ENCODE measurements around the gene WWTR1.

The WWTR1 gene

DNA sequence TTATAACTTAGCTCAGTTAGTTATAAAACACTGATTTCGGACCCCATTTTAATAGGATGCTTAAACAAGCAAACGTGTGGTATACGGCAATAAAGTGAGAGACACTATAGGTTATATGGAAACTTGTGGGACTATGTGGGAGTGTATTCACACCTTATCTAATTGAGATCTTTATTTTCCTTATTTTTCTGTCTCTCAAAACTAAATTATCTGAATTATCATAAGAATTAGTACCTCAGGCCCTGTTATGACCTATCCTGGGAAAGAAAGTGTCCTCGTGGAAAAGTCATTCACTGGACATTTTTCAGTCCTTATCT is 14.4 kb downstream of the WWTR1 start:
- H3K36me3 ChIP-seq (ENCODE audit: control insufficient read depth in 5 of 5, insufficient read depth in 5 of 5, low read length in 5 of 5) = no peaks in the 10 kb centered on the region
- H3K27me3 ChIP-seq (ENCODE audit: control insufficient read depth in 5 of 5, insufficient read depth in 4 of 5, low read length in 5 of 5) = no peaks in the 10 kb centered on the region
- no peak overlapping the region for H3K9ac ChIP-seq (ENCODE audit: low read length in 5 of 5)
- peaks cover 0 to 15% (median 11%) of the 10 kb centered on the region in 5 donors for H3K4me1 ChIP-seq (ENCODE audit: control insufficient read depth in 5 of 5, insufficient read depth in 5 of 5, low read length in 5 of 5)
- H3K9me3 ChIP-seq (ENCODE audit: control insufficient read depth in 5 of 5, low read length in 5 of 5) = no peaks in the 10 kb centered on the region
- no peak overlapping the region for H3K27ac ChIP-seq (ENCODE audit: low read depth, low read length)
- no peak overlapping the region for H3K4me3 ChIP-seq (ENCODE audit: low read depth in 1 of 5, low read length in 5 of 5)

- H3K9ac ChIP-seq (ENCODE audit: low read length in 5 of 5) = no peak overlapping the region
- peaks cover 0 to 12% (median 11%) of the 10 kb centered on the region in 5 donors for H3K4me1 ChIP-seq (ENCODE audit: control insufficient read depth in 5 of 5, insufficient read depth in 5 of 5, low read length in 5 of 5)
- H3K27me3 ChIP-seq (ENCODE audit: control insufficient read depth in 5 of 5, insufficient read depth in 4 of 5, low read length in 5 of 5) = no peaks in the 10 kb centered on the region
- no peak overlapping the region for H3K4me3 ChIP-seq (ENCODE audit: low read depth in 1 of 5, low read length in 5 of 5)
- H3K9me3 ChIP-seq (ENCODE audit: control insufficient read depth in 5 of 5, low read length in 5 of 5) = no peaks in the 10 kb centered on the region
- no peak overlapping the region for H3K27ac ChIP-seq (ENCODE audit: low read depth, low read length)
- H3K36me3 ChIP-seq (ENCODE audit: control insufficient read depth in 5 of 5, insufficient read depth in 5 of 5, low read length in 5 of 5) = no peaks in the 10 kb centered on the region
Measured at GRCh38 chr3:149640976-149641728, 16.7 kb downstream of the WWTR1 start.

- Histone ChIP-seq H3K9ac (ENCODE audit: low read length in 5 of 5) (peak overlapping the region in 3 of 5 donors; percentile 39 to 57 (median 52)), H3K4me1 (ENCODE audit: control insufficient read depth in 5 of 5, insufficient read depth in 5 of 5, low read length in 5 of 5) (peaks cover 2 to 23% (median 20%) of the 10 kb centered on the region in 5 donors), H3K4me3 (ENCODE audit: low read depth in 1 of 5, low read length in 5 of 5) (peak overlapping the region; percentile 45 to 64 (median 51)), H3K36me3 (ENCODE audit: control insufficient read depth in 5 of 5, insufficient read depth in 5 of 5, low read length in 5 of 5) (no peaks in the 10 kb centered on the region), H3K27me3 (ENCODE audit: control insufficient read depth in 5 of 5, insufficient read depth in 4 of 5, low read length in 5 of 5) (no peaks in the 10 kb centered on the region), H3K9me3 (ENCODE audit: control insufficient read depth in 5 of 5, low read length in 5 of 5) (no peaks in the 10 kb centered on the region), H3K27ac (ENCODE audit: low read depth, low read length) (no peak overlapping the region)
Measured at GRCh38 chr3:149639093-149639486, 18.7 kb downstream of the WWTR1 start.

GRCh38 chr3:149638228-149639092 is 19.4 kb downstream of the WWTR1 start:
- H3K9ac ChIP-seq (ENCODE audit: low read length in 5 of 5) = peak overlapping the region in 4 of 5 donors; percentile 32 to 57 (median 46)

GRCh38 chr3:149635396-149635795 is 22.4 kb downstream of the WWTR1 start:
- Histone ChIP-seq H3K36me3 (ENCODE audit: control insufficient read depth in 5 of 5, insufficient read depth in 5 of 5, low read length in 5 of 5) (peaks cover 0 to 2% (median 0%) of the 10 kb centered on the region in 5 donors), H3K27ac (ENCODE audit: low read depth, low read length) (no peak overlapping the region), H3K4me1 (ENCODE audit: control insufficient read depth in 5 of 5, insufficient read depth in 5 of 5, low read length in 5 of 5) (peaks cover 2 to 30% (median 20%) of the 10 kb centered on the region in 5 donors), H3K9ac (ENCODE audit: low read length in 5 of 5) (no peak overlapping the region), H3K27me3 (ENCODE audit: control insufficient read depth in 5 of 5, insufficient read depth in 4 of 5, low read length in 5 of 5) (no peaks in the 10 kb centered on the region), H3K9me3 (ENCODE audit: control insufficient read depth in 5 of 5, low read length in 5 of 5) (no peaks in the 10 kb centered on the region), H3K4me3 (ENCODE audit: low read depth in 1 of 5, low read length in 5 of 5) (no peak overlapping the region)

More at GRCh38 chr3:149638228-149639092, 19.4 kb downstream of the WWTR1 start:
- H3K4me3 ChIP-seq (ENCODE audit: low read depth in 1 of 5, low read length in 5 of 5) = peak overlapping the region; percentile 45 to 64 (median 51)
- peaks cover 0 to under 1% (median 0%) of the 10 kb centered on the region in 5 donors for H3K36me3 ChIP-seq (ENCODE audit: control insufficient read depth in 5 of 5, insufficient read depth in 5 of 5, low read length in 5 of 5)
- H3K9me3 ChIP-seq (ENCODE audit: control insufficient read depth in 5 of 5, low read length in 5 of 5) = no peaks in the 10 kb centered on the region
- no peak overlapping the region for H3K27ac ChIP-seq (ENCODE audit: low read depth, low read length)
- no peaks in the 10 kb centered on the region for H3K27me3 ChIP-seq (ENCODE audit: control insufficient read depth in 5 of 5, insufficient read depth in 4 of 5, low read length in 5 of 5)
- H3K4me1 ChIP-seq (ENCODE audit: control insufficient read depth in 5 of 5, insufficient read depth in 5 of 5, low read length in 5 of 5) = peaks cover 2 to 28% (median 20%) of the 10 kb centered on the region in 5 donors

- Histone ChIP-seq H3K27me3 (ENCODE audit: control insufficient read depth in 5 of 5, insufficient read depth in 4 of 5, low read length in 5 of 5) (no peaks in the 10 kb centered on the region), H3K4me1 (ENCODE audit: control insufficient read depth in 5 of 5, insufficient read depth in 5 of 5, low read length in 5 of 5) (peaks cover 2 to 30% (median 20%) of the 10 kb centered on the region in 5 donors), H3K36me3 (ENCODE audit: control insufficient read depth in 5 of 5, insufficient read depth in 5 of 5, low read length in 5 of 5) (peaks cover 0 to 2% (median 0%) of the 10 kb centered on the region in 5 donors)
Measured at GRCh38 chr3:149634573-149634972, 23.3 kb downstream of the WWTR1 start.

DNA sequence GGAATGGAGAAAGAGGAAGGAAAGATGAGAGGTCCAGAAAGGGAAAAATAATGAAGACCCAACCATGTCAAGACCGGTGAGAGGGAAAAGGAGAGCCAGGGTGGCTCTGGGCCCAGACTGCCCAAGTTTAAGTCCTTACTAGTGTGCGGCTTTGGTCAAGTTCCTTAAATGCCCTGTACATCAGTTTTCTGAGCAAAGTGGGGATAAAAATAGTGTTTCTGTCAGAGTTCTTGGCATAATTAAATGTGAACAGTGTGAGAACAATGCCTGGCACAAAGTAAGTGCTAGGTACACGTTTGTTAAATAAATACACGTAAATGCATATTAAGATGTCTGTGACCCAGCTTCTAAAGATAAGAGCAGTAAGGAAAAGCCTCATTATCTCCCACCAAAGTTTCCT is 23.8 kb downstream of the WWTR1 start:
- Histone ChIP-seq H3K4me3 (ENCODE audit: low read depth in 1 of 5, low read length in 5 of 5) (no peak overlapping the region), H3K36me3 (ENCODE audit: control insufficient read depth in 5 of 5, insufficient read depth in 5 of 5, low read length in 5 of 5) (peaks cover 0 to 2% (median 0%) of the 10 kb centered on the region in 5 donors), H3K9me3 (ENCODE audit: control insufficient read depth in 5 of 5, low read length in 5 of 5) (no peaks in the 10 kb centered on the region), H3K9ac (ENCODE audit: low read length in 5 of 5) (peak overlapping the region in 1 of 5 donors; percentile 4), H3K27ac (ENCODE audit: low read depth, low read length) (no peak overlapping the region), H3K4me1 (ENCODE audit: control insufficient read depth in 5 of 5, insufficient read depth in 5 of 5, low read length in 5 of 5) (peaks cover 2 to 29% (median 19%) of the 10 kb centered on the region in 5 donors), H3K27me3 (ENCODE audit: control insufficient read depth in 5 of 5, insufficient read depth in 4 of 5, low read length in 5 of 5) (no peaks in the 10 kb centered on the region)

More at GRCh38 chr3:149634573-149634972, 23.3 kb downstream of the WWTR1 start:
- H3K27ac ChIP-seq (ENCODE audit: low read depth, low read length) = no peak overlapping the region
- H3K4me3 ChIP-seq (ENCODE audit: low read depth in 1 of 5, low read length in 5 of 5) = no peak overlapping the region
- H3K9ac ChIP-seq (ENCODE audit: low read length in 5 of 5) = peak overlapping the region in 1 of 5 donors; percentile 4
- H3K9me3 ChIP-seq (ENCODE audit: control insufficient read depth in 5 of 5, low read length in 5 of 5) = no peaks in the 10 kb centered on the region

DNA sequence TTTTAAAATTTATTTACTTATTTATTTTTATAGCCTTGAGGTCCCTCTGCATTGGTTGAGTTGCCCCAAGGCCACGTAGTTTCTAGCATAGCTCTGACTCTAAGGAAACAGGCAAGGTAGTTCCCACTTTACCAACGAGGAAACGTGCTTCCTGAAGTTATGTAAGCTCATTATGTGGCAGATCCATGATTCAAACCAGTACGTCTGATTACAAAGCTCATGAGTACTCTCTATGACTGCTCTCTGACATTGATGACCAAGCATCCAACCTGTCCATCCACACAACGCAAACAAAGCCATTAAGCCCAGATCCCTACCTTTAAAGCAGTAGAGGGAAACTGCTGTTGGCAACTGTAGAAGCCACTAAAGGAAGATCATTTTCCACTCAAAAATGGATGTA is 25.6 kb downstream of the WWTR1 start:
- Histone ChIP-seq H3K36me3 (ENCODE audit: control insufficient read depth in 5 of 5, insufficient read depth in 5 of 5, low read length in 5 of 5) (peaks cover 0 to 2% (median 0%) of the 10 kb centered on the region in 5 donors), H3K4me3 (ENCODE audit: low read depth in 1 of 5, low read length in 5 of 5) (no peak overlapping the region), H3K9me3 (ENCODE audit: control insufficient read depth in 5 of 5, low read length in 5 of 5) (no peaks in the 10 kb centered on the region), H3K27me3 (ENCODE audit: control insufficient read depth in 5 of 5, insufficient read depth in 4 of 5, low read length in 5 of 5) (no peaks in the 10 kb centered on the region), H3K9ac (ENCODE audit: low read length in 5 of 5) (no peak overlapping the region), H3K4me1 (ENCODE audit: control insufficient read depth in 5 of 5, insufficient read depth in 5 of 5, low read length in 5 of 5) (peaks cover 2 to 23% (median 8%) of the 10 kb centered on the region in 5 donors), H3K27ac (ENCODE audit: low read depth, low read length) (no peak overlapping the region)

DNA sequence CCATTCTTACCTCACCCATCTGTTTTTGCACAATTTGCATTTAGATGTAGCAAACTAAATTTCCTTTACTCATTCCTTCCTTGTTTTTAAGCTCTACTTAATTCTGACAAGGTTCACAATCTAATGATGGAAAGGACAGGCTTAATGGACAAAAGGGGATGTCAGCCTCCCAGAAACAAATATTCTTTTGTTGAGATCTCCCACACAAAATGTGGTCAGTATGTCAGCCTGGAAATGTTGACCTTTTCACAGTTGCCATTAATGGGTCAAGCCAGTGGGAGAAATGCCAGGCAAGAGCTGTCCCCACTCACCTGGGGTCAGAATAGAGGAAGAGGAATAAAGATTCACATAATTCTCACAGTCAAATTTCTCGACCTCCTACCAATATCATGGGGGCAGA is 27.0 kb downstream of the WWTR1 start:
- no peak overlapping the region for H3K27ac ChIP-seq (ENCODE audit: low read depth, low read length)
- H3K4me3 ChIP-seq (ENCODE audit: low read depth in 1 of 5, low read length in 5 of 5) = no peak overlapping the region
- peaks cover 2 to 30% (median 11%) of the 10 kb centered on the region in 5 donors for H3K4me1 ChIP-seq (ENCODE audit: control insufficient read depth in 5 of 5, insufficient read depth in 5 of 5, low read length in 5 of 5)

More for the DNA sequence above, 27.0 kb downstream of the WWTR1 start:
- H3K27me3 ChIP-seq (ENCODE audit: control insufficient read depth in 5 of 5, insufficient read depth in 4 of 5, low read length in 5 of 5) = no peaks in the 10 kb centered on the region
- peaks cover 0 to 2% (median 0%) of the 10 kb centered on the region in 5 donors for H3K36me3 ChIP-seq (ENCODE audit: control insufficient read depth in 5 of 5, insufficient read depth in 5 of 5, low read length in 5 of 5)
- no peak overlapping the region for H3K9ac ChIP-seq (ENCODE audit: low read length in 5 of 5)
- H3K9me3 ChIP-seq (ENCODE audit: control insufficient read depth in 5 of 5, low read length in 5 of 5) = no peaks in the 10 kb centered on the region

Measured in subcutaneous abdominal adipose tissue (tissue), 5 donors.